ENCODE data around the gene LNPK. TPM values are rescaled to one million over a fixed set of nuclear protein-coding genes. Genes with fewer than 3 reads are reported as not detected.

Gene LNPK
- total RNA-seq, 1 donor from 2014 or later, result 34.2 TPM

DNA sequence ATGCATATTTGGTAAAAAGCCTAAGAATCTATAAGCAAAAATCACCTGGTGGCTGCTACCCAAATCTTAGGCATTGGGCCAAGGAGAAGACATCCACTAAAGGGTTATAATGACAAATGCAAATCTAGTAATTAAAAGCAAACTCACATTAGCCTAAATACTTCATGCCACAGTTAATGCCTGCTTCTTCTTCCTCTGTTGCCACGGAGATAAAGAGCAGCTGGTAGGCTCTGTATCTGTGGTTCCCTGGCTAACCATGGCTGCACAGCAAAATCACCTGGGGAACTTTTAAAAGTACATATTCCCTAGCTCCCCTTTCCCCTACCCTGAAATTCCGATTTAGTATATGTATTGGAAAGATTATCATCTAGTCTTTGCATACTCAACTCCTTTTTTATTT is 114.3 kb downstream of the LNPK start:
- Mint-ChIP-seq H3K4me3 (no peak overlapping the region), H3K36me3 (ENCODE audit: low read depth) (no peaks in the 10 kb centered on the region), H3K9me3 (no peaks in the 10 kb centered on the region), H3K27me3 (ENCODE audit: low read depth) (no peaks in the 10 kb centered on the region), H3K27ac (ENCODE audit: unreplicated experiment) (no peak overlapping the region), H3K4me1 (peaks cover 5% of the 10 kb centered on the region)
- TF ChIP-seq, protein P1, sequence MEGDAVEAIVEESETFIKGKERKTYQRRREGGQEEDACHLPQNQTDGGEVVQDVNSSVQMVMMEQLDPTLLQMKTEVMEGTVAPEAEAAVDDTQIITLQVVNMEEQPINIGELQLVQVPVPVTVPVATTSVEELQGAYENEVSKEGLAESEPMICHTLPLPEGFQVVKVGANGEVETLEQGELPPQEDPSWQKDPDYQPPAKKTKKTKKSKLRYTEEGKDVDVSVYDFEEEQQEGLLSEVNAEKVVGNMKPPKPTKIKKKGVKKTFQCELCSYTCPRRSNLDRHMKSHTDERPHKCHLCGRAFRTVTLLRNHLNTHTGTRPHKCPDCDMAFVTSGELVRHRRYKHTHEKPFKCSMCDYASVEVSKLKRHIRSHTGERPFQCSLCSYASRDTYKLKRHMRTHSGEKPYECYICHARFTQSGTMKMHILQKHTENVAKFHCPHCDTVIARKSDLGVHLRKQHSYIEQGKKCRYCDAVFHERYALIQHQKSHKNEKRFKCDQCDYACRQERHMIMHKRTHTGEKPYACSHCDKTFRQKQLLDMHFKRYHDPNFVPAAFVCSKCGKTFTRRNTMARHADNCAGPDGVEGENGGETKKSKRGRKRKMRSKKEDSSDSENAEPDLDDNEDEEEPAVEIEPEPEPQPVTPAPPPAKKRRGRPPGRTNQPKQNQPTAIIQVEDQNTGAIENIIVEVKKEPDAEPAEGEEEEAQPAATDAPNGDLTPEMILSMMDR (conservative IDR thresholded peaks at IDR 0.05), result no peak
- no peak for DNase-seq (ENCODE audit: low read depth, low spot score)

DNA sequence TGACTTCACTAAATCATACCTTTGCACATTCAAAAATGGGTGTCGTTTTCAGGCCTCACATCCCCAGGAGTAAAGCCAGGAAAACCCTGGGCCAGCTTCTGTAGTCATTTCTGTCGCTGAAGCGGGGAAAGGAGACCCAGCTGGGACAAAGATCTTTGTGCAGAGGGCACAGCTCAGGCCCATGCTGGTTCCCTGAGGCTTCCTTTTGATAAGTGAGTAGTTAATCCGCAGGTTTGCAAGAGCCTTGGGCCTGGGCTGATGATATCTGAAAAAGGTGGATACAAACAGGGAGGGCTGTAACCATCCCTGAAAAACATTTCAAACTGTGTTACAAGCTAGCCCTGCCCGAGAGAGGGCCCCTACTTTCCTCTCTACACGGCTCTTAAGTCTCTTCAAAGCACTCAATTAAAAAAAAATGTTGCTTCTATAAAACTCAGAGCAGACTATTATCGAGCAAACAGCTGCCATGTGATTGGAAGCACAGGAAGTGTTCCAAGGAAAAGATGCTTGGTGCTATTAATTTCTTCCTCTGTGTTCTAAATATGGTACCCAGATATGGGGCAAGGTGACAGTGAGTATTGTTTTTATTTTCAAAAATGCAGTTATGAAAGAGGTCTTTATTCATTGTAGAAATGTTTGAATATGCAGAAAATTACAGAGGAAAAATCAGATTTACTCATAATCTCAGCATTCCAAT is 117.2 kb downstream of the LNPK start:
- H3K27ac Mint-ChIP-seq (ENCODE audit: unreplicated experiment), result no peak overlapping the region
- H3K9me3 Mint-ChIP-seq, result no peaks in the 10 kb centered on the region
- H3K4me3 Mint-ChIP-seq, result no peak overlapping the region
- H3K36me3 Mint-ChIP-seq (ENCODE audit: low read depth), result no peaks in the 10 kb centered on the region
- TF ChIP-seq, protein P1 (conservative IDR thresholded peaks at IDR 0.05), result no peak
- no peak for DNase-seq (ENCODE audit: low read depth, low spot score)
- H3K27me3 Mint-ChIP-seq (ENCODE audit: low read depth), result no peaks in the 10 kb centered on the region
- no peaks in the 10 kb centered on the region for H3K4me1 Mint-ChIP-seq

DNA sequence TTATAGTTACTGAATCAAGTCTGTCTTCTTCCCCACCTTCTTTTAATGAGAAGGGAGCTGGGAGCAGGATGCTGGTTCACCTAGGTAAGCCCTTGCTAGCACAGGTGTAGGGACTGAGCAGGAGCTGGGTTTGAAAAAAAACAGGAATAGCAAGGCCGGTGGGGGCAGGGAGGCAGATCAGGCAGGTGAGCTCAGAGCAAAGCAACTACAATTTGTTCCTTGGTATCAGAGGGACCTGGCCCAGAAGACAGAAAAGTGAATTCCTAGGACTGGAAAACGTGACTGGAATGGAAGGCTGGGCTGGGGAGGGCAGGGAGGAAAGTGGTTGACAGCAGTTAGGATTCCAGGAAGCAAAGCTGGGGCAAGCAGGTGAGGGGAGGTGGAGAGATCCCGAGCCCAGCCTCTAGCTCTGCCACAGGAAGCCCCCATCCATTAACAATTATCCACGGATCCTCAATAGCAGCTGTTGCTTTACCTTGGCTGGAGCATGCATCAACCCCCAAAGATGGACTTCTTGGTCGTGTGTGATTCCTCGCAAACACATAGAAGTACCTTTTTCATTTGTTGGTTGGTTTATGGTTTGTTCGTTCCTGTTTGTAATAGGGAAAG is 118.4 kb downstream of the LNPK start:
- Mint-ChIP-seq H3K27me3 (ENCODE audit: low read depth) (no peaks in the 10 kb centered on the region), H3K4me3 (no peak overlapping the region), H3K9me3 (no peaks in the 10 kb centered on the region), H3K36me3 (ENCODE audit: low read depth) (no peaks in the 10 kb centered on the region), H3K27ac (ENCODE audit: unreplicated experiment) (no peak overlapping the region), H3K4me1 (no peaks in the 10 kb centered on the region)
- no peak for DNase-seq (ENCODE audit: low read depth, low spot score)
- TF ChIP-seq, protein P1 (conservative IDR thresholded peaks at IDR 0.05), result no peak

DNA sequence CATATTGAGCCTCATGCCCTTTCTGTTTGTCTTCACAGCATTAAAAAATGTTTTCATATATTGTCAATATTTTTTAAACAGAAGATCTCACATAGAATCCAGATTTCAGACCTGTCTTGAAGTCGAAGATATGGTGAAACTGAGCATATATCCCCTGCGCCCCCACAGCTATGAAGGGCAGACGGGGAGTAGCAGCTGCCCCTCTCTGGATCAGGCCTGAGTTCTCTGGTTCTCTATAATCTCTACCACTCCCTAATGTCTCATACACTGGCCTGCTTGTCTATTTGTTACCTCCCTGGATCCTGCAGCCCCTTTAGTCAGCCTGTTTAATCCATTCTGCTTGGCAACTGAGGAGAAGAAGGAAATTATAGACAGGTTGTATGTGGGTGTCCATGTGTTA is 122.4 kb downstream of the LNPK start:
- Mint-ChIP-seq H3K9me3 (no peaks in the 10 kb centered on the region), H3K27ac (ENCODE audit: unreplicated experiment) (no peak overlapping the region), H3K4me1 (no peaks in the 10 kb centered on the region), H3K4me3 (no peak overlapping the region), H3K36me3 (ENCODE audit: low read depth) (no peaks in the 10 kb centered on the region), H3K27me3 (ENCODE audit: low read depth) (no peaks in the 10 kb centered on the region)
- no peak for DNase-seq (ENCODE audit: low read depth, low spot score)
- TF ChIP-seq, protein P1 (conservative IDR thresholded peaks at IDR 0.05), result no peak

DNA sequence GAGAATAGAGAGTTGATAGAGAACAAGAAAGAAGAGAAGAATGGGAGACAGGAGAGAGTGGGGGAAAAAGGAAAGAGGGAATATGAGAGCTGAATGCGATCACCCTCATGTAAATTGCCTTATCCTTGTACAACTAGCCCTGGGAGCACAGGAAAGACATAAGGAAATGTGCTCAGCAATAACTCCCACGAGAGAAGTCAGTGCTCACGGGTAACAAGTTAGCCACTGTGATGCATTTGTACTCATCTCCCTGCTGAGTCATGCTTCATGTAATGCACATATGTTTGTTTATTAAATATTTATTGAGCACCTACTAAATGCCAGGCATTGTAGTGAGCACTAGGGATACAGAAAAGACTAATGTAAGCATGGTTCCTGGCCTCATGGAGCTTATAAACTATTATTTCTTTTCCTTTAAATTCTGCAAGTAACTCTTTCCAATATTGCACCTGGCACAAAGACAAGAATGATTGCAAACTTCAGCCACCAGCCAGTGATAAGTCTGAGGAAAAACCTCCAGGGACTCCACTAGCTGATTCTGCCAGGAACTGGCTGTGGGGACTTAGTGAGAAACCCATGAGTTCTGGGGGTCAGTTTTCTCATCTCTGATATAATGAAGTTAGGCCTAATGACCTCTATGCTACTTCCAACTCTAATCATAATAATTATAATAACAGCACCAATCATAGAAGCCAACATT is 124.1 kb downstream of the LNPK start:
- Mint-ChIP-seq H3K27me3 (ENCODE audit: low read depth) (peaks cover 3% of the 10 kb centered on the region), H3K27ac (ENCODE audit: unreplicated experiment) (no peak overlapping the region), H3K4me3 (no peak overlapping the region), H3K36me3 (ENCODE audit: low read depth) (no peaks in the 10 kb centered on the region), H3K9me3 (no peaks in the 10 kb centered on the region), H3K4me1 (no peaks in the 10 kb centered on the region)
- TF ChIP-seq, protein P1 (conservative IDR thresholded peaks at IDR 0.05), result no peak
- no peak for DNase-seq (ENCODE audit: low read depth, low spot score)
